Heart left ventricle (tissue), 16 donors: ENCODE measurements around the gene SEPTIN14. TPM values are rescaled to one million over a fixed set of nuclear protein-coding genes. Genes with fewer than 3 reads are reported as not detected.
"Not testable (repeated sequence)": the region's sequence is repeated elsewhere in the genome, so short reads cannot be mapped to it uniquely, and the experiment has no call there.

ENCODE experiments used
- ATAC-seq, 4 donors: fragments of 200-7000 bp; cut with Tn5 transposase; one replicate each; pipeline ENCODE4 v1.9.1; 2020 to 2022; ENCODE audit warnings: moderate library complexity in 4 of 4, mild to moderate bottlenecking in 3 of 4, moderate number of reproducible peaks in 1 of 4
- DNase-seq, 5 donors: peaks; one replicate each; pipeline ENCODE4 v3.0.0-alpha.2; 2020
- H3K27ac ChIP-seq, 12 donors: fragments of 200-600 bp; sonication (generic) in 4 of 12; one replicate each; pipeline versions ENCODE4 v1.5.0 to v1.8.0; 2016 to 2022; ENCODE audit warnings: mild to moderate bottlenecking in 2 of 12
- H3K27me3 ChIP-seq, 9 donors: fragments of 200-600 bp; sonication (generic) in 2 of 9; one replicate each; pipeline versions ENCODE4 v1.5.1 to v1.8.0; 2016 to 2022; ENCODE audit warnings: mild to moderate bottlenecking in 3 of 9
- H3K36me3 ChIP-seq, 9 donors: fragments of 200-600 bp; sonication (generic) in 2 of 9; one replicate each; pipeline versions ENCODE4 v1.5.0 to v1.8.0; 2018 to 2022; ENCODE audit warnings: mild to moderate bottlenecking in 2 of 9
- H3K4me1 ChIP-seq, 12 donors: fragments of 200-600 bp; sonication (generic) in 4 of 12; one replicate each; pipeline versions ENCODE4 v1.5.0 to v1.8.0; 2016 to 2022; ENCODE audit warnings: mild to moderate bottlenecking in 3 of 12
- H3K4me3 ChIP-seq, 12 donors: fragments of 200-600 bp; sonication (generic) in 4 of 12; one replicate each; pipeline versions ENCODE4 v1.5.0 to v1.8.0; 2017 to 2022; ENCODE audit warnings: mild to moderate bottlenecking in 9 of 12, moderate library complexity in 4 of 12
- H3K9me3 ChIP-seq, 12 donors: fragments of 200-600 bp; sonication (generic) in 4 of 12; one replicate each; pipeline versions ENCODE4 v1.5.0 to v1.8.0; 2016 to 2022; ENCODE audit warnings: mild to moderate bottlenecking in 1 of 12
- CTCF ChIP-seq, 12 donors: fragments of 200-600 bp; sonication (generic) in 4 of 12; IDR thresholded peaks; one replicate each; pipeline versions ENCODE4 v1.5.0 to v1.8.0; 2018 to 2022; ENCODE audit warnings: antibody characterized with exemption in 12 of 12, mild to moderate bottlenecking in 5 of 12
- POLR2A ChIP-seq, 2 donors: fragments of 450-650 bp; IDR thresholded peaks; one replicate each; pipeline ENCODE4 v1.6.1; 2017; ENCODE audit warnings: antibody characterized with exemption in 2 of 2, mild to moderate bottlenecking in 2 of 2, moderate library complexity in 2 of 2
- WGBS, 4 donors: extraction: QIAGEN DNeasy Blood & Tissue Kit in 2 of 4; methylation state at CpG; one replicate each; pipeline versions ENCODE4 v1.1.5 to v1.1.7; 2013 to 2018; 5-methylcytosine and 5-hydroxymethylcytosine counted together
- intact Hi-C, 10 donors: fragments of 100-400 bp; cut with DNase I; formaldehyde crosslinking; loops; one replicate each; pipeline versions ENCODE4 v1.11.1 to v1.14.2; 2022
- polyA plus RNA-seq, 2 donors: library from polyadenylated mRNA; stranded (reverse); fragments of 200-250 nt; gene quantifications; one replicate each; pipeline ENCODE4 v1.2.3, GENCODE V29; 2013
- total RNA-seq, 9 donors: library from RNA; depleted of rRNA in 2 of 9; stranded (reverse); fragments of >200 nt in 2 of 9; fragmentation: NEBNext Ultra II Directional in 3 of 9; extraction: Animal tissue kit (Norgen Biotek cat#: 25700) in 3 of 9; gene quantifications; one replicate each; pipeline versions ENCODE4 v1.1.0 to v1.2.4, GENCODE V29; 2016 to 2023
- donor health status: ischemic (EF 13 %, LVEDD 7.1; RV severe dilation, severe dysfunction).
- donor health status: healthy with polysubstance abuse.
- donor health status: DM: no; HTN: yes; CAD: no.
- donor health status: DM: no; HTN: no; CAD: no.
- donor health status: ischemic (EF 25% LVEDD 6.9; RV normal size, moderate dysfunction).
- donor health status: ischemic (EF 25% LVEDD 5.7; RV mildly dilated, moderate dysfunction).
- donor health status: healthy.
- donor health status: DM: yes; HTN: yes; CAD: no.
- donor health status: ischemic (EF 35%, LVEDD 5.7; RV mildly dilated, moderate dysfunction).
- donor health status: nonischemic (EF 11% LVEDD 7.7; RV severe dilation, severe dysfunction).
- donor health status: DM: yes; HTN: yes; CAD: no.
- donor health status: PGD.
- donor health status: ischemic (EF 29% LVEDD 5.4; RV normal size, mild dysfunction).
- donor health status: nonischemic (EF 23%, LVEDD 6.1; RV moderate dilation, normal function).

Gene SEPTIN14
- total and polyA plus RNA-seq, 11 donors = not detected

GRCh38 chr7:55770778-55771177 lies 91.8 kb downstream of the SEPTIN14 start:
- no peaks in the 10 kb centered on the region for H3K9me3 ChIP-seq
- H3K4me1 ChIP-seq = no peaks in the 10 kb centered on the region
- WGBS, 4 donors = 67 to 85% (median 76%) methylated on average over 9 to 10 of the region's 10 CpGs
- intact Hi-C loops = no loop called here
- no peak for ATAC-seq
- no peak overlapping the region for H3K27ac ChIP-seq
- peaks cover 0 to 13% (median 0%) of the 10 kb centered on the region in 9 donors for H3K36me3 ChIP-seq
- DNase-seq = no peak
- H3K27me3 ChIP-seq = no peaks in the 10 kb centered on the region
- no peak for TF ChIP-seq POLR2A (IDR thresholded peaks at IDR 0.05)
- TF ChIP-seq CTCF (IDR thresholded peaks at IDR 0.05) = no peak
- H3K4me3 ChIP-seq = no peak overlapping the region

GRCh38 chr7:55753274-55753862 lies 109.2 kb downstream of the SEPTIN14 start:
- H3K27ac ChIP-seq, DNase-seq, H3K4me1 ChIP-seq, H3K27me3 ChIP-seq, ATAC-seq, H3K36me3 ChIP-seq, intact Hi-C loops, H3K9me3 ChIP-seq, H3K4me3 ChIP-seq: not testable (repeated sequence)
- WGBS, 4 donors = 59 to 74% (median 66%) methylated on average over 6 of the region's 6 CpGs

GRCh38 chr7:55744706-55745105 lies 117.8 kb downstream of the SEPTIN14 start:
- H3K4me3 ChIP-seq, intact Hi-C loops, DNase-seq, H3K27ac ChIP-seq, H3K4me1 ChIP-seq, H3K36me3 ChIP-seq, ATAC-seq, H3K9me3 ChIP-seq, H3K27me3 ChIP-seq: not testable (repeated sequence)
- 80 to 87% (median 85%) methylated on average over 17 to 19 of the region's 20 CpGs for WGBS, 4 donors

Other genes with a start within 250 kb of the SEPTIN14 start
- 1 to 10 TPM; 1.9 to 4.9 (median 3.0) TPM for gene ZNF713, start 24.7 kb upstream of the SEPTIN14 start, total RNA-seq
- gene ZNF713, start 24.7 kb upstream of the SEPTIN14 start, polyA plus RNA-seq = 1 to 10 TPM; 1.9 to 2.1 TPM
- gene MRPS17, start 89.1 kb upstream of the SEPTIN14 start, total RNA-seq = 10 to 100 TPM; 14.8 to 24.2 (median 19.0) TPM
- 10 to 100 TPM; 17.6 to 28.1 TPM for gene MRPS17, start 89.1 kb upstream of the SEPTIN14 start, polyA plus RNA-seq
- 100 to 1,000 TPM; 184 to 529 (median 329) TPM for gene NIPSNAP2, start 101.8 kb upstream of the SEPTIN14 start, total RNA-seq
- gene NIPSNAP2, start 101.8 kb upstream of the SEPTIN14 start, polyA plus RNA-seq = 100 to 1,000 TPM; 119 to 158 TPM
- 10 to 100 TPM in 2 of 9 donors, 1 to 10 TPM in 7; 7.5 to 15.9 (median 8.9) TPM for gene PSPH, start 188.7 kb upstream of the SEPTIN14 start, total RNA-seq
- 10 to 100 TPM in 1 of 2 donors, 1 to 10 TPM in 1; 3.5 to 12.1 TPM for gene PSPH, start 188.7 kb upstream of the SEPTIN14 start, polyA plus RNA-seq
- 10 to 100 TPM; 44.6 to 85.8 (median 62.6) TPM for gene CCT6A, start 189.0 kb upstream of the SEPTIN14 start, total RNA-seq
- gene CCT6A, start 189.0 kb upstream of the SEPTIN14 start, polyA plus RNA-seq = 100 to 1,000 TPM in 1 of 2 donors, 10 to 100 TPM in 1; 75.8 to 180 TPM
- gene SUMF2, start 201.5 kb upstream of the SEPTIN14 start, total RNA-seq = 10 to 100 TPM; 23.1 to 61.5 (median 30.9) TPM
- gene SUMF2, start 201.5 kb upstream of the SEPTIN14 start, polyA plus RNA-seq = 10 to 100 TPM; 35.5 to 42.4 TPM
- 100 to 1,000 TPM in 1 of 9 donors, 10 to 100 TPM in 7, 1 to 10 TPM in 1; 5.9 to 150 (median 19.9) TPM for gene PHKG1, start 230.2 kb upstream of the SEPTIN14 start, total RNA-seq
- 1 to 10 TPM; 2.4 to 8.5 TPM for gene PHKG1, start 230.2 kb upstream of the SEPTIN14 start, polyA plus RNA-seq
- gene CHCHD2, start 243.7 kb upstream of the SEPTIN14 start, total RNA-seq = 100 to 1,000 TPM; 368 to 511 (median 412) TPM
- 1,000 to 10,000 TPM in 1 of 2 donors, 100 to 1,000 TPM in 1; 245 to 1,085 TPM for gene CHCHD2, start 243.7 kb upstream of the SEPTIN14 start, polyA plus RNA-seq